Kidney (tissue), 14 donors: Measurements from ENCODE around the gene COMMD10. TPM values are rescaled to one million over a fixed set of nuclear protein-coding genes. Genes with fewer than 3 reads are reported as not detected.

Source experiments
- DNase-seq, 5 donors: peaks; one replicate each; pipeline ENCODE4 v3.0.0-alpha.2; 2013 to 2020
- FAIRE-seq: peaks from 2 replicates; lab custom pipeline; 2012; peaks lifted over from hg19 to GRCh38; lab: Jason Lieb, UNC
- H3K27ac ChIP-seq, 2 donors: one replicate each; pipeline ENCODE4 v1.7.0; 2013; ENCODE audit warnings: low read depth in 2 of 2, low read length in 2 of 2, inconsistent platforms in 1 of 2
- H3K27me3 ChIP-seq: one replicate; pipeline ENCODE4 v1.7.1; 2013; ENCODE audit warnings: low read length, inconsistent platforms; ENCODE audit not compliant: control insufficient read depth, insufficient read depth
- H3K36me3 ChIP-seq, 3 donors: one replicate each; pipeline versions ENCODE4 v1.7.0 to v1.7.1; 2013; ENCODE audit warnings: low read length in 3 of 3, control low read depth in 1 of 3, inconsistent platforms in 1 of 3; ENCODE audit not compliant: insufficient read depth in 3 of 3, control insufficient read depth in 2 of 3
- H3K4me1 ChIP-seq, 3 donors: one replicate each; pipeline versions ENCODE4 v1.7.0 to v1.7.1; 2013; ENCODE audit warnings: low read length in 3 of 3, inconsistent platforms in 1 of 3, low read depth in 1 of 3; ENCODE audit not compliant: control insufficient read depth in 2 of 3, insufficient read depth in 2 of 3
- H3K4me3 ChIP-seq, 3 donors: one replicate each; pipeline versions ENCODE4 v1.7.0 to v1.8.1; 2013; ENCODE audit warnings: low read length in 3 of 3, control low read depth in 1 of 3, inconsistent platforms in 1 of 3
- H3K9ac ChIP-seq, 3 donors: one replicate each; pipeline versions ENCODE4 v1.7.0 to v1.7.1; 2013; ENCODE audit warnings: low read length in 3 of 3, control low read depth in 1 of 3, inconsistent platforms in 1 of 3
- H3K9me3 ChIP-seq, 3 donors: one replicate each; pipeline versions ENCODE4 v1.7.0 to v1.7.1; 2013; ENCODE audit warnings: low read length in 3 of 3, control low read depth in 1 of 3, inconsistent platforms in 1 of 3; ENCODE audit not compliant: control insufficient read depth in 2 of 3, insufficient read depth in 1 of 3
- CTCF ChIP-seq: IDR thresholded peaks from 3 replicates; pipeline ENCODE4 v1.5.1; 2012; ENCODE audit warnings: mild to moderate bottlenecking, moderate library complexity, borderline replicate concordance; ENCODE audit not compliant: insufficient read depth; ENCODE audit errors: extremely low read depth
- intact Hi-C: fragments of 100-400 bp; cut with DNase I; formaldehyde crosslinking; loops from one replicate; pipeline ENCODE4 v1.11.1; 2022
- polyA plus RNA-seq: library from polyadenylated mRNA; stranded (reverse); fragments of 350-450 nt; fragmentation: Illumina TruSeq; extraction: RNeasy Lipid Tissue Mini Kit (QIAGEN cat#74804); gene quantifications from one replicate; pipeline ENCODE4 v1.2.3, GENCODE V29; 2014; ENCODE audit warnings: low read depth, low replicate concordance; ENCODE audit not compliant: insufficient read depth
- total RNA-seq: library from RNA; stranded (reverse); fragmentation: NEBNext Ultra II Directional; extraction: Animal tissue kit (Norgen Biotek cat#: 25700); gene quantifications from one replicate; pipeline ENCODE4 v1.2.1, GENCODE V29; 2021
- donor health status: control.
- donor health status: control.
- donor health status: control.
- donor health status: control.
- donor health status: control.
- donor health status: DM: yes; HTN: yes; CAD: no.
- donor health status: Normal renal cell carcinoma (clear cell type).

COMMD10 gene
- total and polyA plus RNA-seq, 2 donors from 2014 or later, result 37.6 to 41.1 TPM

GRCh38 chr5:116038817-116039216 lies 46.0 kb upstream of the COMMD10 start:
- intact Hi-C loops, result no loop called here
- no peaks in the 10 kb centered on the region for H3K9me3 ChIP-seq
- no peak for TF ChIP-seq CTCF
- H3K4me1 ChIP-seq, result no peaks in the 10 kb centered on the region
- H3K36me3 ChIP-seq, result no peaks in the 10 kb centered on the region
- no peak overlapping the region for H3K4me3 ChIP-seq
- DNase-seq (no peak), FAIRE-seq (no peak)
- no peaks in the 10 kb centered on the region for H3K27me3 ChIP-seq
- no peak overlapping the region for H3K27ac ChIP-seq
- no peak overlapping the region for H3K9ac ChIP-seq

DNA sequence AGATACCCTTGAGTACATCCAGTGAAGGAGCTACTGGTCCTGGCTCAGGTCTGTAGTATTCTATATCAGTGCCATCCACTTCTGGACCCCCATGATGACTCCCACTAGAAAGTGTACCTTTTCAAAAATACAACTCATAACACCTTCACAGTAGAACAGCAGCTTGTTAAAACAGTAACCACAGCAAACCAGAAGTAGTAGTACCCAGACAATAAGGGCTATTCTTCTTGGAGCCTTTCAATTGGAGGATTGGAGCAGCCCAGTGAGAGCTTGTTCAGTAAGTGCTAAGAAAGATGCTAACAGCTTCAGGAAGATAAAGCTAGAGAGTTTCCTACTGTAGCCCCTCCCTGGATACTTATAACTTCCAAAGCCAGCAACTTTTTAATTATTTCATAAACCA lies 42.5 kb upstream of the COMMD10 start:
- TF ChIP-seq CTCF, result no peak
- DNase-seq (no peak), FAIRE-seq (no peak)
- intact Hi-C loops, result no loop called here
- Histone ChIP-seq H3K27ac (no peak overlapping the region), H3K9ac (no peak overlapping the region), H3K36me3 (no peaks in the 10 kb centered on the region), H3K4me1 (no peaks in the 10 kb centered on the region), H3K9me3 (no peaks in the 10 kb centered on the region), H3K4me3 (no peak overlapping the region), H3K27me3 (no peaks in the 10 kb centered on the region)

DNA sequence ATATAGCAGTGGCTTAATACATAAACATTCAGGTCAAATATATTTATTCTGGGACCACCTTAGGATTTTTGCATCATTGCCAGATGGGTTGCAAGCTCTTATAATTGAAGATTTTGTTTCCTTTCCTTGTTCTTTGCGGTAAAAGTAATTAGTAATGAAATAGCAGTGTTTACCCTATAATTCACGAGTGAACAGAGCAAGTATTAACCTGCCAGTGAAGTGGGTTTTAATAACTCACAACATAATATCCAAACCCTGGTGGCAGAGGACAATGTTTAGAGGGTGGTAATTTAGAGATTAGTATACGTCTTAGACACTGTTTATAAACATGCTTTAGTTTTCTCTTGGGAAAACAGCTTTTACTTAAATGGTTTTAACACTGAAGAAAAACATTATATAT lies 40.8 kb upstream of the COMMD10 start:
- Histone ChIP-seq H3K9ac (no peak overlapping the region), H3K4me1 (no peaks in the 10 kb centered on the region), H3K9me3 (no peaks in the 10 kb centered on the region), H3K4me3 (no peak overlapping the region), H3K27ac (no peak overlapping the region), H3K27me3 (no peaks in the 10 kb centered on the region), H3K36me3 (no peaks in the 10 kb centered on the region)
- no peak for TF ChIP-seq CTCF
- DNase-seq (no peak), FAIRE-seq (no peak)
- intact Hi-C loops, result no loop called here

DNA sequence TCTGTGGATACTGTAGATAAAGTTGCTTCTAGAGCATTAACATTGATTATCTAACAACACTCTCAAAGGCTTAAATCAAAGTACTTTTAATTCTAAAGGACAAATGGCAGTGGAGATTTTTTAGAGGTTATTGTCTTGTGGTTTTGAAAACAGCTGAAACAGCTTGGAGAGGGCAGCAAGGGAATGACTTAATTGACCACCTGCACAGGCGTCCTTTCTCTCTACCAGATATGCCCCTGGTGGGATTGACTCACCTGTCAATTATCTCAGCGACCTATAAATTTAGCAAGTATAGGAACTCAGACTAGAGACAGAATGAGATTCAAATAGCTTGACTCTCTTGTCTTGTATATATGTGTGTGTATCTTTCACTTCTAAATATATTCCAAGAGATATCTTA lies 39.0 kb upstream of the COMMD10 start:
- Histone ChIP-seq H3K36me3 (no peaks in the 10 kb centered on the region), H3K4me1 (no peaks in the 10 kb centered on the region), H3K4me3 (no peak overlapping the region), H3K9me3 (no peaks in the 10 kb centered on the region), H3K9ac (no peak overlapping the region), H3K27me3 (no peaks in the 10 kb centered on the region), H3K27ac (no peak overlapping the region)
- no peak for TF ChIP-seq CTCF
- DNase-seq (no peak), FAIRE-seq (no peak)
- intact Hi-C loops, result no loop called here
